Measurements from ENCODE around the gene PTPN3.

- TF ChIP-seq CTCF (conservative IDR thresholded peaks at IDR 0.05; ENCODE audit: low read length) (no peak), EZH2phosphoT487 (IDR thresholded peaks at IDR 0.05; ENCODE audit: borderline replicate concordance, low read depth, low read length) (no peak)
Observed at GRCh38 chr9:109474944-109475343, 23.2 kb downstream of the PTPN3 start.
